ENCODE measurements around the gene IDI1. TPM values are rescaled to one million over a fixed set of nuclear protein-coding genes. Genes with fewer than 3 reads are reported as not detected.

Gene IDI1
- total and polyA plus RNA-seq, 2 of the 4 experiments (the other 2 are of a cell fraction) = 27.3 to 27.4 TPM

- Histone ChIP-seq H4K5ac (ENCODE audit: low read depth, low read length) (no peak overlapping the region), H3K36me3 (ENCODE audit: control insufficient read depth, insufficient read depth, low read length) (peaks cover 20% of the 10 kb centered on the region), H2BK5ac (ENCODE audit: low read depth, low read length, poor library complexity, severe bottlenecking) (no peak overlapping the region), H3K4me1 (ENCODE audit: control insufficient read depth, insufficient read depth, low read length) (no peaks in the 10 kb centered on the region), H4K8ac (ENCODE audit: low read depth in 2 of 2, low read length in 2 of 2) (no peak overlapping the region), H4K20me1 (ENCODE audit: insufficient read depth, low read length) (peaks cover 10% of the 10 kb centered on the region), H2AFZ (replicated peaks; ENCODE audit: low read length, poor library complexity) (no peak overlapping the region), H2BK120ac (ENCODE audit: low read depth, low read length) (no peak overlapping the region), H2AK9ac (replicated peaks; ENCODE audit: low read depth, low read length, poor library complexity) (no peak overlapping the region), H3K14ac (replicated peaks; ENCODE audit: low read depth, low read length) (no peak overlapping the region), H3K9ac (ENCODE audit: low read depth, low read length) (no peak overlapping the region), H2BK15ac (ENCODE audit: low read depth, low read length) (no peak overlapping the region), H3K9me1 (ENCODE audit: insufficient read depth, low read length) (peaks cover 9% of the 10 kb centered on the region; the same call in 1 of the 2 replicates), H3K79me1 (ENCODE audit: low read depth in 1 of 2, low read length in 2 of 2) (peaks cover 19 to 63% of the 10 kb centered on the region in 2 experiments), H2BK20ac (ENCODE audit: low read depth, low read length) (no peak overlapping the region), H3K4me2 (ENCODE audit: low read depth, low read length) (no peak overlapping the region), H3K27me3 (ENCODE audit: control insufficient read depth, insufficient read depth, low read length) (no peaks in the 10 kb centered on the region), H3K27ac (ENCODE audit: insufficient read depth, low read length) (no peak overlapping the region), H3K56ac (ENCODE audit: extremely low read depth, insufficient read depth, low read length) (no peak overlapping the region), H3K23ac (ENCODE audit: low read depth, low read length) (no peak overlapping the region), H3K9me3 (ENCODE audit: control insufficient read depth, insufficient read depth, low read length) (no peaks in the 10 kb centered on the region), H2AK5ac (ENCODE audit: low read depth, low read length) (no peak overlapping the region), H3K18ac (ENCODE audit: low read depth, low read length) (no peak overlapping the region), H3K4ac (ENCODE audit: low read depth, low read length) (no peak overlapping the region), H3K4me3 (ENCODE audit: insufficient read depth, low read depth, low read length) (no peak overlapping the region), H4K91ac (ENCODE audit: insufficient read depth, low read depth, low read length) (no peak overlapping the region)
- POLR2A ChIA-PET (ENCODE audit: unreplicated experiment) = no interaction called here
- WGBS, 2 experiments (ENCODE audit: extremely low coverage in 2 of 2, insufficient read length in 1 of 2) = 50% methylated on average over 3 of the region's 7 CpGs; no CpG with 5 or more reads in 1 of the 2 experiments
- dilution Hi-C loops (cut with HindIII; ENCODE audit: low sequenced_read_pairs, unreplicated experiment) = no loop called here
- peak; percentile 69 for DNase-seq
- intact Hi-C loops (cut with micrococcal nuclease) = no loop called here
- BruUV-seq (replicated peaks) = no TSS peak
- ATAC-seq (ENCODE audit: low read depth) = peak; percentile 66
- in situ Hi-C loops (cut with MboI; ENCODE audit: low sequenced_read_pairs) = no loop called here
- CTCF ChIA-PET = no interaction called here
- no peak for TF ChIP-seq RCOR1 (IDR thresholded peaks at IDR 0.05; ENCODE audit: insufficient replicate concordance, low read length)
- TF ChIP-seq, protein P1, sequence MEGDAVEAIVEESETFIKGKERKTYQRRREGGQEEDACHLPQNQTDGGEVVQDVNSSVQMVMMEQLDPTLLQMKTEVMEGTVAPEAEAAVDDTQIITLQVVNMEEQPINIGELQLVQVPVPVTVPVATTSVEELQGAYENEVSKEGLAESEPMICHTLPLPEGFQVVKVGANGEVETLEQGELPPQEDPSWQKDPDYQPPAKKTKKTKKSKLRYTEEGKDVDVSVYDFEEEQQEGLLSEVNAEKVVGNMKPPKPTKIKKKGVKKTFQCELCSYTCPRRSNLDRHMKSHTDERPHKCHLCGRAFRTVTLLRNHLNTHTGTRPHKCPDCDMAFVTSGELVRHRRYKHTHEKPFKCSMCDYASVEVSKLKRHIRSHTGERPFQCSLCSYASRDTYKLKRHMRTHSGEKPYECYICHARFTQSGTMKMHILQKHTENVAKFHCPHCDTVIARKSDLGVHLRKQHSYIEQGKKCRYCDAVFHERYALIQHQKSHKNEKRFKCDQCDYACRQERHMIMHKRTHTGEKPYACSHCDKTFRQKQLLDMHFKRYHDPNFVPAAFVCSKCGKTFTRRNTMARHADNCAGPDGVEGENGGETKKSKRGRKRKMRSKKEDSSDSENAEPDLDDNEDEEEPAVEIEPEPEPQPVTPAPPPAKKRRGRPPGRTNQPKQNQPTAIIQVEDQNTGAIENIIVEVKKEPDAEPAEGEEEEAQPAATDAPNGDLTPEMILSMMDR (conservative IDR thresholded peaks at IDR 0.05; ENCODE audit: low read depth, low read length) = no peak
- TF ChIP-seq CEBPB (IDR thresholded peaks at IDR 0.05; ENCODE audit: low read depth, low read length) = peak; percentile 95
- TF ChIP-seq MAZ (IDR thresholded peaks at IDR 0.05; ENCODE audit: borderline replicate concordance, low read depth, low read length) = no peak
- no peak for TF ChIP-seq CHD1 (IDR thresholded peaks at IDR 0.05; ENCODE audit: low read depth, low read length)
- no peak for TF ChIP-seq RAD21 (IDR thresholded peaks at IDR 0.05; ENCODE audit: low read length)
- TF ChIP-seq FOS (IDR thresholded peaks at IDR 0.05; ENCODE audit: low read depth, low read length) = no peak
Observed at GRCh38 chr10:1070919-1071318, 22.0 kb upstream of the IDI1 start.
